GM12878 (cell line): ENCODE results near the gene BICRA. TPM values are rescaled to one million over a fixed set of nuclear protein-coding genes. Genes with fewer than 3 reads are reported as not detected.

Source experiments
- ATAC-seq: fragments of 200-7000 bp; cut with Tn5 transposase; 3 replicates; pipeline ENCODE4 v1.9.1; 2020; ENCODE audit warnings: mild to moderate bottlenecking, moderate library complexity
- BruUV-seq: library from RNA; stranded (reverse); fragments of 400-500 nt; replicated peaks from 2 replicates; lab custom pipeline; 2021; lab: Mats Ljungman, UMichigan
- CTCF ChIA-PET: fragments of 300-600 bp; sonication (Branson Sonifier 250); formaldehyde crosslinking; extraction: SDS; loops from one replicate; lab custom pipeline; 2021; ENCODE audit warnings: inconsistent platforms; lab: Yijun Ruan, JAX
- POLR2A ChIA-PET: fragments of 350-600 bp; formaldehyde crosslinking; extraction: SDS; loops from one replicate; lab custom pipeline; 2021; ENCODE audit warnings: inconsistent platforms; lab: Charles Lee
- RAD21 ChIA-PET: fragments of 300-600 bp; sonication (Branson Sonifier 250); formaldehyde crosslinking; loops from one replicate; lab custom pipeline; 2023; ENCODE audit warnings: antibody characterized with exemption; ENCODE audit not compliant: unreplicated experiment; lab: Charles Lee
- SMC1A ChIA-PET: fragments of 300-600 bp; sonication (Branson Sonifier 250); formaldehyde crosslinking; loops from one replicate; lab custom pipeline; 2023; ENCODE audit not compliant: unreplicated experiment, uncharacterized antibody; lab: Charles Lee
- DNase-seq: peaks from one replicate; pipeline ENCODE4 v3.0.0-alpha.2; 2011; ENCODE audit warnings: low read depth, low spot score
- FAIRE-seq: peaks from 3 replicates; lab custom pipeline; 2011; peaks lifted over from hg19 to GRCh38; lab: Jason Lieb, UNC
- H2AFZ ChIP-seq: 2 replicates; pipeline ENCODE4 v1.6.0; 2011; ENCODE audit warnings: low read depth, low read length, control low read depth; ENCODE audit not compliant: control insufficient read depth
- H3K27ac ChIP-seq: 2 replicates; pipeline ENCODE4 v1.5.1; 2011; ENCODE audit warnings: control low read depth; ENCODE audit not compliant: control insufficient read depth, insufficient read depth
- H3K27me3 ChIP-seq, 2 experiments: replicated peaks in 1 of 2; 2 replicates each; pipeline versions ENCODE4 v1.6.0 to v1.6.1; 2011; ENCODE audit warnings: low read length in 1 of 2; ENCODE audit not compliant: control insufficient read depth in 2 of 2, insufficient read depth in 2 of 2
- H3K36me3 ChIP-seq, 2 experiments: 2 replicates each; pipeline ENCODE4 v1.5.1; 2011; ENCODE audit warnings: low read length in 1 of 2; ENCODE audit not compliant: control insufficient read depth in 2 of 2, insufficient read depth in 2 of 2
- H3K4me1 ChIP-seq: 2 replicates; pipeline ENCODE4 v1.6.1; 2011; ENCODE audit warnings: mild to moderate bottlenecking, low read length, moderate library complexity, mixed read lengths; ENCODE audit not compliant: control insufficient read depth, insufficient read depth
- H3K4me2 ChIP-seq: 2 replicates; pipeline ENCODE4 v1.6.0; 2011; ENCODE audit warnings: control low read depth; ENCODE audit not compliant: control insufficient read depth, insufficient read depth
- H3K4me3 ChIP-seq: fragments of 200-600 bp; sonication (generic); 2 replicates; pipeline ENCODE4 v1.5.1; 2016
- H3K79me2 ChIP-seq: 2 replicates; pipeline ENCODE4 v1.6.0; 2011; ENCODE audit warnings: low read length; ENCODE audit not compliant: control insufficient read depth, insufficient read depth
- H3K9ac ChIP-seq: 2 replicates; pipeline ENCODE4 v1.8.0; 2011; ENCODE audit warnings: low read length, control low read depth, mixed read lengths; ENCODE audit not compliant: control insufficient read depth, insufficient read depth
- H3K9me3 ChIP-seq: replicated peaks from 3 replicates; pipeline ENCODE4 v1.5.1; 2011; ENCODE audit warnings: mild to moderate bottlenecking, low read length; ENCODE audit not compliant: control insufficient read depth, insufficient read depth
- H4K20me1 ChIP-seq: 2 replicates; pipeline ENCODE4 v1.6.0; 2011; ENCODE audit not compliant: control insufficient read depth, insufficient read depth
- BHLHE40 ChIP-seq, 2 experiments: fragments of 450-650 bp in 1 of 2; IDR thresholded peaks; 2 replicates each; pipeline ENCODE4 v1.6.1; 2011 to 2017; ENCODE audit warnings: low read depth in 2 of 2, borderline replicate concordance in 1 of 2, improper control_type of control experiment in 1 of 2, low read length in 1 of 2, mild to moderate bottlenecking in 1 of 2
- GABPA ChIP-seq: IDR thresholded peaks from 2 replicates; pipeline ENCODE4 v1.6.1; 2014; ENCODE audit warnings: antibody characterized with exemption, low read depth, mild to moderate bottlenecking, inconsistent platforms
- HDAC6 ChIP-seq: fragments of 200-600 bp; sonication (generic); IDR thresholded peaks from one replicate; pipeline ENCODE4 v1.8.0; 2017; ENCODE audit warnings: antibody characterized with exemption; ENCODE audit not compliant: unreplicated experiment
- KLF5 ChIP-seq: fragments of 450-650 bp; IDR thresholded peaks from 2 replicates; pipeline ENCODE4 v1.6.1; 2014; ENCODE audit warnings: mild to moderate bottlenecking; ENCODE audit not compliant: partially characterized antibody
- LARP7 ChIP-seq: fragments of 450-650 bp; IDR thresholded peaks from 2 replicates; pipeline ENCODE4 v1.6.1; 2017; ENCODE audit warnings: mild to moderate bottlenecking
- PAX5 ChIP-seq: IDR thresholded peaks from 2 replicates; pipeline ENCODE4 v1.6.1; 2011; ENCODE audit warnings: low read depth, low read length, borderline replicate concordance
- SPI1 ChIP-seq: IDR thresholded peaks from 2 replicates; pipeline ENCODE4 v1.6.1; 2011; ENCODE audit warnings: low read depth, mild to moderate bottlenecking, low read length, moderate library complexity, borderline replicate concordance; ENCODE audit not compliant: insufficient read depth
- WGBS: methylation state at CpG from one replicate; pipeline ENCODE4 v1.1.6; 2016; ENCODE audit warnings: low lambda C conversion rate; ENCODE audit not compliant: insufficient replicate concordance, insufficient coverage; ENCODE audit errors: missing lambda C conversion rate; 5-methylcytosine and 5-hydroxymethylcytosine counted together
- in situ Hi-C: fragments of 300-500 bp; cut with MboI; formaldehyde crosslinking; loops from 9 replicates; pipeline ENCODE4 v1.14.3; 2018; ENCODE audit warnings: mixed read lengths
- intact Hi-C: fragments of 100-400 bp; cut with micrococcal nuclease; formaldehyde crosslinking; loops from one replicate; pipeline ENCODE4 v1.14.2; 2022; ENCODE audit not compliant: unreplicated experiment
- polyA plus RNA-seq, 11 experiments: library from polyadenylated mRNA; depleted of rRNA in 4 of 11; unstranded in 6 of 11; stranded (reverse) in 5 of 11; fragments of >200 nt; fragmentation: Nextera tagmentation in 4 of 11; fragmentation: Illumina TruSeq in 1 of 11; extraction: Ambion mirVana in 4 of 11; extraction: Trizol in 1 of 11; gene quantifications; 1 replicate in 1 of 11; 2 replicates in 10 of 11; pipeline versions ENCODE4 v1.2.1 to v1.2.3, GENCODE V29; 2011 to 2016; ENCODE audit warnings: inconsistent platforms in 2 of 11, missing spikeins in 2 of 11, low read depth in 1 of 11
- total RNA-seq, 4 experiments: library from RNA; depleted of rRNA in 3 of 4; stranded (reverse); fragments of >200 nt in 3 of 4; fragmentation: Illumina TruSeq in 1 of 4; extraction: Trizol in 1 of 4; gene quantifications; 2 replicates each; pipeline versions ENCODE4 v1.2.1 to v1.2.3, GENCODE V29; 2013 to 2021

The BICRA gene
- total and polyA plus RNA-seq, 10 of the 15 experiments (the other 5 are each of a cell fraction or from before 2014, with no cell fraction given), result 0.11 to 15.3 (median 1.3) TPM

- Histone ChIP-seq H3K9ac (no peak overlapping the region), H3K79me2 (peaks cover 2% of the 10 kb centered on the region)
Measured at GRCh38 chr19:47644743-47645482, 36.0 kb downstream of the BICRA start.

DNA sequence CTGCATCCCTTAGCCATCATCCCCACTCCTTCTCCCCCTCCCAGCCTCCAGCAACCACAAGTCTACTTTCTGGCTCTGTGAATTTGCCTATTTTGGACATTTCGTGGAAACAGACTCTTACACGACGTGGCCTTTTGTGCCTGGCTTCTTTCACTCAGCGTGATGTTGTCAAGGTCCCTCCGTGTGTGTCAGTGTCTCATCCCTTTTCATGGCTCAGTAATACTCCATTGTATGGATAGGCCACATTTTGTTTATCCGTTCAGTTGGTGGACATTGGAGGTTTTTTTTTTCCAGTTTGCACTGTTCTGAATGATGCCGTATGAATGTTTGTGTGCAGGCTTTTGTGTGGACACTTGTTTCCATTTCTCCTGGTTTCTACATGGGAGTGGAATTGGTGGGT, 38.0 kb downstream of the BICRA start:
- no peak overlapping the region for H3K4me2 ChIP-seq
- POLR2A ChIA-PET, result no interaction called here

More at GRCh38 chr19:47644743-47645482, 36.0 kb downstream of the BICRA start:
- Histone ChIP-seq H3K4me1 (no peaks in the 10 kb centered on the region), H3K27me3 (no peaks in the 10 kb centered on the region), H4K20me1 (0 out of 2 replicates have a peak, but pooled peaks cover 3% of the 10 kb centered on the region), H3K27ac (no peak overlapping the region), H3K9me3 (no peaks in the 10 kb centered on the region), H2AFZ (no peak overlapping the region), H3K4me2 (no peak overlapping the region), H3K36me3 (peaks cover 0 to 7% of the 10 kb centered on the region in 2 experiments; a peak in 2 of 4 replicates), H3K4me3 (no peak overlapping the region)
- in situ Hi-C loops, result no loop called here
- 0 out of 2 replicates have a peak, but pooled peaks have one; percentile 29 for TF ChIP-seq SPI1
- TF ChIP-seq BHLHE40 (IDR thresholded peaks at IDR 0.05; ENCODE audit: borderline replicate concordance in 1 of 2, low read depth in 2 of 2, low read length in 1 of 2), result no peak
- TF ChIP-seq PAX5, result no peak
- no peak for TF ChIP-seq KLF5
- no peak for DNase-seq
- CTCF ChIA-PET, result no interaction called here
- intact Hi-C loops, result no loop called here
- BruUV-seq, result no TSS peak
- POLR2A ChIA-PET, result no interaction called here
- RAD21 ChIA-PET, result no interaction called here
- 90% methylated on average over 18 of the region's 18 CpGs for WGBS
- peak; percentile 13 for FAIRE-seq
- ATAC-seq, result no peak
- SMC1A ChIA-PET, result no interaction called here

More for the DNA sequence above, 38.0 kb downstream of the BICRA start:
- H3K27me3 ChIP-seq, result no peaks in the 10 kb centered on the region
- H2AFZ ChIP-seq, result no peak overlapping the region
- 0 out of 2 replicates have a peak, but pooled peaks cover 3% of the 10 kb centered on the region for H4K20me1 ChIP-seq
- DNase-seq, result no peak
- BruUV-seq, result no TSS peak
- peaks cover 2% of the 10 kb centered on the region for H3K79me2 ChIP-seq
- no peak overlapping the region for H3K27ac ChIP-seq
- no peak overlapping the region for H3K4me3 ChIP-seq
- in situ Hi-C loops (no loop called here), intact Hi-C loops (no loop called here)
- no peak for ATAC-seq
- TF ChIP-seq GABPA (no peak), HDAC6 (no peak), LARP7 (no peak)
- no peaks in the 10 kb centered on the region for H3K9me3 ChIP-seq
- CTCF ChIA-PET, result interaction anchor here (0.6 kb wide), 1 partner anchor 260 kb away, joined by 3 read pairs; no protein-coding TSS in a partner anchor
- H3K9ac ChIP-seq, result no peak overlapping the region
- no peak for FAIRE-seq
- SMC1A ChIA-PET, result no interaction called here
- RAD21 ChIA-PET, result no interaction called here
- H3K4me1 ChIP-seq, result no peaks in the 10 kb centered on the region
- WGBS, result 98% methylated on average over 7 of the region's 7 CpGs
- peaks cover 3 to 7% of the 10 kb centered on the region in 2 experiments; a peak in 3 of 4 replicates for H3K36me3 ChIP-seq
